Stimulated activated CD8-positive, alpha-beta memory T cell treated with anti-CD3 and anti-CD28 coated beads, Interleukin-4, amount 100 ng/mL, for 1 hour (primary cell): Measurements from ENCODE around the gene LRRK1.

Source experiments
- DNase-seq, 2 donors: peaks; one replicate each; pipeline ENCODE4 v3.0.0-alpha.2; 2020; ENCODE audit warnings: low read depth in 2 of 2, low spot score in 1 of 2

Gene LRRK1

GRCh38 chr15:100934166-100934565 lies 15.0 kb downstream of the LRRK1 start:
- no peak for DNase-seq

GRCh38 chr15:100934726-100935125 lies 15.6 kb downstream of the LRRK1 start:
- no peak for DNase-seq

DNA sequence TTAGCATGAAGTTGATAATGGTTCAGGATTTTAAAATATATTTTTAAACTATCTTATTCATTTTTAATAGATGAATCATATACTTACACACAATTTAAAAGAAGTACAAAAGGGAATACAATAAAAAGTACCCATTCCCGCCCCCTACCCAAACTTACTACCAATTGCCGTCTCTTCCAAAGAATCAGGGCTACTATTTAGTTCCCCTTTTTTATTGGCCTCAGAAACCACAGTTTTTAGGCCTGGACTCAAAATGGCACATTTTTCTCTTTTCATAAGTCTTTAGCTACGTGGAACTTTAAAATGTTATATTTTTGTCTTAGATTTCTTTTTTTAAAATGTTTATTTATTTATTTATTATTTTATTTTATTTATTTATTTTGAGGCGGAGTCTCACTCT lies 18.0 kb downstream of the LRRK1 start:
- DNase-seq, result no peak

DNA sequence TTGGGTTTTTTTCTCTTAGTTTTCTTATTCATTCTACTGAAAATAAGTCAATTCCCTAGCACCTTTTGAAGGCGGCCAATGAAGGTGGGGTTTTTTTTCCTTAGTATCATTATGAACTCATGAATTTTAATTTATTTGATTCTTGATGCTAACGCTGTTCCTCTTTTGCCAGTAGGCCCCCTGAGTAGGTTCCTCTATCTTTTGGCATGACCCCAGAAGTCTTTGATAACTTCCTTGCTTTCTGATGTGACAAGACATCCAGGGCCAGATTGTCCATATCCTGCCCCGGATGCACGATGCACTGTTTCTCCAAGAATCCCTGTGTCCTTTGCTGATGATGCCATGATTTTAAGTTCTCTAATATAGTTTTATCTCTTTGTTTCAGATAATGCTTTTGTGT lies 20.6 kb downstream of the LRRK1 start:
- no peak for DNase-seq

GRCh38 chr15:100940767-100941379 lies 21.7 kb downstream of the LRRK1 start:
- no peak for DNase-seq

DNA sequence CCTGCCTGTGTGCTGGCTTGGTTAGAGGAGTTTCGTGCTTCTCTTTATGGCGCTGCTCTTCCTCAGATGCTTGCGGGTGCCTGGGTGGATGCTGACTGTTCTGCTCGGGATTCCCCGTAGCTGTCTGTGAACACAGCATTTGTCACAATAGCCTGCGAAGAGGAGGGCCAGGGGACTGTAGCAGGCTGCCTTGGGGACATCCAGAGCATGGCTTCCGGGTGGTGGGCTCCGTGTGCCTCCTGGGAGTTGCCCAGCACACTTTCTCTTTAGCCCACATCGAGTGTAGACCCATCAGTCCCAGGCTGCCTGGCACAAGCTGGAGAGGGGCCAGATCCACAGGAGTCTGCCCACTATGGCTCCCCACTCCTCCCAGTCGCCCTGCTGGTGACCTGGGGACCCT lies 22.4 kb downstream of the LRRK1 start:
- DNase-seq, result no peak

GRCh38 chr15:100942656-100943425 lies 23.7 kb downstream of the LRRK1 start:
- DNase-seq, result no peak

- no peak for DNase-seq
Observed at GRCh38 chr15:100944244-100944895, 25.2 kb downstream of the LRRK1 start.

DNA sequence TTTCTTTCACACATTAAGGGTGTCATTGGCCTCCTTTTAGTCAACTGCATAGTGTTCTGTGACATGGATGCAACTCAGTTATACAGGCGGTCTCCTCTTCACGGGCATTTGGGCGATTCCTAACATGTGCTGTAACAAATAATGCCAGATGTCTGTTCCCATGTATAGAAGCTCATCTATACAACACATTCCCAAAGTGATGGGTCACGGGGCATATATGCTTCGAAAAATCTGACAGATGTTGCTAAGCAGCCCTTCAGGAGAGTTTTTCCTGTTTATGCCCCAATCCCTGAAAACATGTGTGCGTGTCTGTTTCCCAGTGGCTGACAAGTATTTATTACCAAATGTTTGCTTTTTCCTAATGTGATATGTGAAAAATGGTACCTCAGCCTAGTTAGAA lies 25.8 kb downstream of the LRRK1 start:
- DNase-seq, result no peak

DNA sequence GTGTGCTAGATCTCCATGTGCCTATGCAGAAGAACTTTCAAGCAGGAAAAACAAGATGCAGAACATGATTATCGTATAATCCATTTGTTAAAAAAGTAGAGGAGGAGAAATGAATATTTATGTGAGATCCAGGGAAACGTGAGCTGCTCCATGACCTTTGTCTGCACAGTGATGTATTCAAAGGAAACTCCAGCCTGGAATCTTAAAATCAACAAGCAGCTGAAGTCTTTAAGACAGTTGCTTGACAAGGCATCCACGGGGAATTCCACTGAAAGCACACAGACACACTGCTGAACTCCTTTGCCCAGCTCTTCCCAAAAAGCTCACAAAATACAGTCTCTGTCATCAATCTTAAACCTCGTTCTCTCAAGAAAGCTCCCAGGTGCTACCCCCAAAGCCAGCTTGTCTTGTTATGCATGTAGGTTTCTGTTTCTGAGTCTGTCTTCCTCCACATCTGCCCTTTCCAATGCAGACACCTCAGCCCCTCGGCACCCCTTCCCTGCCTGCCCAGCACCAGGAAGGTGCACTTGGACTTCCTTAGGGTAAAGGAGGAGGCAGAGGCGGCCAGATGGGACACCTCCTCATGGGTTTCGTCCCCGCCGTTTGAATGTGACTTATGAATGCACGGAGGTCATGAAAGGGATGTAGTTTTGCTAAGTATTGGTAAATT lies 28.7 kb downstream of the LRRK1 start:
- no peak for DNase-seq

- DNase-seq, result no peak
Observed at GRCh38 chr15:100948430-100948762, 29.2 kb downstream of the LRRK1 start.

- DNase-seq, result no peak
Observed at GRCh38 chr15:100949691-100950090, 30.5 kb downstream of the LRRK1 start.

- no peak for DNase-seq
Observed at GRCh38 chr15:100951965-100952364, 32.8 kb downstream of the LRRK1 start.

DNA sequence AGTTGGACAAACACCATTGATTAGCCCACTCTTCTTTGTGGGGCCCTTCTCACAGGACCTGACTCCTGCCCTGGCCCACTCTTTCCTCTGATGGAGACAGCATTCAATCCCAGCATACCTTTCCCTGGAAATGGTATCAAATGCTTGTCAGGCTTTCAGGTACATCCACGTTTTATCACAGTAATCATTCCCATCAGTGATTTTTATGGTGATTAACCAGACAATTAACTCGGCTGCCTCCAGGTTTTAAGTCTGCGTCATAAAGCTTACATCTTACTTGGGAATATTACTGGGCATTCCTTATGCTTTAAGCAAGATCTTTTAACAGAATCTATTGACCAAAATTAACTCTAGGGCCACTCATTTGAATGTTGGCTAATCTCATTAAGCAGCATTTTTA lies 33.4 kb downstream of the LRRK1 start:
- no peak for DNase-seq

DNA sequence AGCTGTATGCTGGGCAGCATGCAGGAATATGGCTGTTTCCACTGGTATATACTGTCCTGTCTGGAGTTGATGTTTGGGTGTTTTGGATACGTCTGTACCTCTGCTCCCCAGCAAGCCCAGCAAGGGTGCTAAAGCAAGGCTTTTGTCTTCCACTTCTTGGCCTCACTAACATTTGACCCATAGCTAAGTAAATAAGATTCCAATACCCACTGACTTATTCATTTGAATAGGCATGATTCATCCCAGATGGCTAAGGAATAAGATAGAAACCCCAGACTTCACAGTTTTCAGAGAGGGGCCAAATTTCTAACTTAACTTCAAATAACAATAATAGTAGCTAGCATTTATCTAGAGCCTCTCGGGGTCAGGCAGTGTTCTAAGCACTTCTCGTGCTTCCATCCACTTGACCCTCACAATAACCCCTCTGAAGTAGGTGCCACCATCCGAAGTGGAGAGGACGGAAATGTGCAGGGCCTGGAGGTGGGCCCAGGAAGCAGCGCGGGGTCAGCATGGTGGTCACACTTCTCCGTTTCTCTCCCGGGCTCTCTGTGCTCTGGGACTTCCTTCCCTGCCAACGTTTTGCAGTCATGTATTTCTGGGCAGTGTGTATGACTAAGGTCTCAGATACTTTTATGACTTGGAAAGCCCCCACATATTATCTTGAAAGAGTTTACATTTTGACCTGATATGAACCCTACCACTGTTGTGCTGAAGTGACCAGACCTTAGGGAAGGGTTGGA lies 39.3 kb downstream of the LRRK1 start:
- no peak for DNase-seq

DNA sequence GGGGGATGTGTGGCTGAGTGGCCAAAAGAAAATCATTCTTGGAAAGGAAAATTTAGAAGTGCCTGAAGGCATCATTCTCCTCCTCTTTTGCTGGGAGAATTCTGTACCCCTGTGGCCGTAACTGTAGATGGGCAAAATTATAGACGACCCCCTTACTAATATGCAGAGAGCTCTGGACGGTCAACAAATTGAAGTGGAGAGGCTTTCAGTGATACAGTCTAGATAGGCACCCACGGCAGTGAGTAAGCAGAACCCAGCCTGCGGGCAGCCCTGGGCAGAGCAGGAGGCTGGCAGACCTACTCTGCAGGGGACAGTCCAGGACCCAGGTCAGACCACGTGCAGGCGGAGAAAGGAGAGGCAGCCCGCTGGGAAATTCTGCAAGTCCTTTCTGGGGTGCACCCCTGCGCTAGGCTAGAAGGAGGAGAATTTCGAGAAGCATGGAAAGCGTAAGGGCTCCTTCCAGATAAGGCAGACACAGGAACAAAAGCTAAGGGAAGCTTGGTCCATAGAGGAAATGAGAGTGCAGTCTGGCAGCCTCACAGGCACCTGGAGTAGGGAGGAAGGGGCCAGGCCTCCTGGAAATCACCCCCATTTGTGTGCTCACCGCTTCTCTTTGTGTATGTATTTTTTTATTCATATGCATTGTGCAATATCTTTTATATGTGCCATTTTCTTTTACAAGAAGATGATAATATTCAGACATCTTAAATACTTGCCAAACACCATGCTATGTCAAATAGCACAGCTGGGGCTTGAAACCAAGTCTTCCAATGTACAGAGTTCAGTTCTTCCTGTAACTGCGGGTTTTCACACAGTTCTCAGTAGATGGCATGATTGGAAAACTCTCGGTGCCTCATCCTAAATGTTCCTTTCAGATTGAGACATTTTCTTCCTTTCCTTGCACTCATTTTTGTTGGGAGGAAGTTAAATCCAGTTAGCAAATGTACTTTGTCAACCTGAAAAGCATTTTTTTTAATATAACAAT lies 40.2 kb downstream of the LRRK1 start:
- no peak for DNase-seq

- DNase-seq, result no peak
Observed at GRCh38 chr15:100966997-100967396, 47.8 kb downstream of the LRRK1 start.

DNA sequence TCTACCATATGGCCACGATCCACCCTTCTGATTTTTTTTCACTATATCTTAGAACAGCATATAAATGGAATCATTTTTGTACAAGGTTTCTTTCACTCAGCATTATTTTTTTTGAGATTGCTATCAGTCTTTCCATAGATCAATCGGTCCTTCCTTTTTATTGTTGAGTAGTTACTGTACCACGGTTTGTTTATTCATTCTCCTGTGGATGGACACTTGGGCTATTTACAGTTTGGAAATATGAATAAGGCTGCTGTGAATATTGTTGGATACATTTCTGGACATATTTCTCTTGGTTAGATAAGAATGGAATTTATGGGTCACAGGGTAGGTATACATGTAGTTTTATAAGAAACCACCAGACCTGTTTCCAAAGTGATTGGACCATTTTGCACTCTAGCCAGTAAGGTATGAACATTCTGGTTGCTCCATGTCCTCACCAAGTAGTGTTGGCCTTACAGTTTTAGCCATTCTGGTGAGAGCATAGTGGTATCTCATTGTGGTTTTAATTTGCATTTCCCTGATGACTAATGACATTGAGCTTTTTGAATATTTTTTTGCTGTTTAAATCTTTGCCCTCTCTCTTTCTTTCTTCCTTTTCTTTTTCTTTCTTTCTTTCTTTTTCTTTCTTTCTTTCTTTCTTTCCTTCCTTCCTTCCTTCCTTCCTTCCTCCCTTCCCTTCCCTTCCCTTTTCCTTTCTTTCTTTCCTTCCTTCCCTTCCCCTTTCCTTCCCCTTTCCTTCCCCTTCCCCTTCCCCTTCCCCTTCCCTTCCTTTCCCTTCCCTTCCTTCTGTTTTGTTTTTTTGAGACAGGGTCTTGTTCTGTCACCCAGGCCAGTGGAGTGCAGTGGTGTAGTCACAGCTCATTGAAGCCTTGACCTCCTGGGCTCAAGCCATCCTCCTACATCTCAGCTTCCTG lies 49.2 kb downstream of the LRRK1 start:
- DNase-seq, result no peak

GRCh38 chr15:100972975-100973350 lies 53.8 kb downstream of the LRRK1 start:
- no peak for DNase-seq
